Measurements from ENCODE around the gene NFASC. TPM values are rescaled to one million over a fixed set of nuclear protein-coding genes. Genes with fewer than 3 reads are reported as not detected.

Gene NFASC
- polyA plus RNA-seq, 10 donors = 0.71 to 3.5 (median 1.1) TPM

- DNase-seq = no peak
These were observed 12.3 kb upstream of the NFASC start for GRCh38 chr1:204858363-204858821.

GRCh38 chr1:204859861-204860267, 10.8 kb upstream of the NFASC start:
- DNase-seq = no peak

- no peak for DNase-seq
These were observed 7.6 kb upstream of the NFASC start for GRCh38 chr1:204863024-204863423.

- DNase-seq = no peak
These were observed 6.9 kb upstream of the NFASC start for GRCh38 chr1:204863730-204864129.

- no peak for DNase-seq
These were observed 4.5 kb upstream of the NFASC start for GRCh38 chr1:204866051-204866596.

GRCh38 chr1:204867203-204867602, 3.5 kb upstream of the NFASC start:
- no peak for DNase-seq

GRCh38 chr1:204867666-204868339, 2.9 kb upstream of the NFASC start:
- peak in 1 of 3 donors; percentile 12 for DNase-seq

- DNase-seq = peak; percentile 35 to 59 (median 40)
These were observed 2.3 kb upstream of the NFASC start for GRCh38 chr1:204868340-204868700.

GRCh38 chr1:204869097-204869496, 1.6 kb upstream of the NFASC start:
- DNase-seq = no peak

GRCh38 chr1:204871405-204872037, 859 bp downstream of the NFASC start:
- no peak for DNase-seq

- DNase-seq = no peak
These were observed 1.7 kb downstream of the NFASC start for GRCh38 chr1:204872262-204872881.

GRCh38 chr1:204873176-204873575, 2.5 kb downstream of the NFASC start:
- no peak for DNase-seq

- no peak for DNase-seq
These were observed 3.1 kb downstream of the NFASC start for GRCh38 chr1:204873714-204874113.

- no peak for DNase-seq
These were observed 3.6 kb downstream of the NFASC start for GRCh38 chr1:204874274-204874673.

- DNase-seq = no peak
These were observed 4.6 kb downstream of the NFASC start for GRCh38 chr1:204875255-204875654.

GRCh38 chr1:204878621-204879234, 8.1 kb downstream of the NFASC start:
- DNase-seq = no peak

GRCh38 chr1:204879351-204879750, 8.7 kb downstream of the NFASC start:
- DNase-seq = no peak

- DNase-seq = no peak
These were observed 10.2 kb downstream of the NFASC start for GRCh38 chr1:204880906-204881305.

GRCh38 chr1:204882479-204882878, 11.8 kb downstream of the NFASC start:
- DNase-seq = no peak

GRCh38 chr1:204883405-204883804, 12.7 kb downstream of the NFASC start:
- no peak for DNase-seq

- DNase-seq = no peak
These were observed 14.6 kb downstream of the NFASC start for GRCh38 chr1:204885288-204885711.

- no peak for DNase-seq
These were observed 15.1 kb downstream of the NFASC start for GRCh38 chr1:204885790-204886189.

Data from muscle of back (tissue), 11 donors.